Upper lobe of left lung (tissue), 6 donors: ENCODE results near the gene MLN. TPM values are rescaled to one million over a fixed set of nuclear protein-coding genes. Genes with fewer than 3 reads are reported as not detected.
A peak's percentile ranks its signal among the peaks of the same experiment; 100 is the strongest.

Experiments
- ATAC-seq, 2 donors: fragments of 200-7000 bp; cut with Tn5 transposase; one replicate each; pipeline ENCODE4 v1.9.1; 2022; ENCODE audit warnings: mild to moderate bottlenecking in 2 of 2, moderate library complexity in 2 of 2; ENCODE audit not compliant: low FRiP score in 2 of 2
- DNase-seq, 2 donors: peaks; one replicate each; pipeline ENCODE4 v3.0.0-alpha.2; 2019 to 2020
- H3K27ac ChIP-seq, 4 donors: fragments of 200-600 bp; sonication (generic); one replicate each; pipeline ENCODE4 v1.5.1; 2016 to 2019
- H3K27me3 ChIP-seq, 4 donors: fragments of 200-600 bp; sonication (generic); one replicate each; pipeline ENCODE4 v1.5.1; 2017 to 2019
- H3K36me3 ChIP-seq, 4 donors: fragments of 200-600 bp; sonication (generic); one replicate each; pipeline ENCODE4 v1.5.1; 2016 to 2019
- H3K4me1 ChIP-seq, 4 donors: fragments of 200-600 bp; sonication (generic); one replicate each; pipeline ENCODE4 v1.5.1; 2018 to 2019
- H3K4me3 ChIP-seq, 4 donors: fragments of 200-600 bp; sonication (generic); one replicate each; pipeline ENCODE4 v1.5.1; 2017 to 2019; ENCODE audit warnings: mild to moderate bottlenecking in 2 of 4, moderate library complexity in 1 of 4
- H3K9me3 ChIP-seq, 4 donors: fragments of 200-600 bp; sonication (generic); one replicate each; pipeline ENCODE4 v1.5.1; 2018 to 2019
- EP300 ChIP-seq, 4 donors: sonication (generic); formaldehyde crosslinking; IDR thresholded peaks; one replicate each; pipeline ENCODE4 v1.5.1; 2017; ENCODE audit warnings: antibody characterized with exemption in 4 of 4, control low read depth in 2 of 4
- POLR2A ChIP-seq, 4 donors: fragments of 450-650 bp; IDR thresholded peaks; one replicate each; pipeline ENCODE4 v1.5.1; 2016 to 2017; ENCODE audit warnings: antibody characterized with exemption in 4 of 4, mild to moderate bottlenecking in 2 of 4
- POLR2AphosphoS5 ChIP-seq, 2 donors: sonication (generic); formaldehyde crosslinking; IDR thresholded peaks; one replicate each; pipeline ENCODE4 v1.5.1; 2017; ENCODE audit warnings: antibody characterized with exemption in 2 of 2
- WGBS, 2 donors: methylation state at CpG; one replicate each; pipeline ENCODE4 v1.1.5; 2017 to 2018; 5-methylcytosine and 5-hydroxymethylcytosine counted together
- total RNA-seq, 6 donors: library from RNA; depleted of rRNA in 4 of 6; stranded (reverse); fragments of >200 nt in 4 of 6; gene quantifications; one replicate each; pipeline versions ENCODE4 v1.1.0 to v1.2.1, GENCODE V29; 2016 to 2021
- TF ChIP-seq, protein P1 (sequence below), 6 experiments: fragments of 450-650 bp in 4 of 6; fragments of 200-600 bp in 2 of 6; sonication (generic) in 2 of 6; IDR thresholded peaks; one replicate each; pipeline ENCODE4 v1.5.1; 2016 to 2019; ENCODE audit warnings: antibody characterized with exemption in 6 of 6
- donor health status: DM: no; HTN: no; CAD: no; lungs with moderate emphysema.
- donor health status: DM: no; HTN: yes; CAD: no; lungs with severe emphysema.

Gene MLN
- total RNA-seq, 6 donors from 2014 or later, result not detected

DNA sequence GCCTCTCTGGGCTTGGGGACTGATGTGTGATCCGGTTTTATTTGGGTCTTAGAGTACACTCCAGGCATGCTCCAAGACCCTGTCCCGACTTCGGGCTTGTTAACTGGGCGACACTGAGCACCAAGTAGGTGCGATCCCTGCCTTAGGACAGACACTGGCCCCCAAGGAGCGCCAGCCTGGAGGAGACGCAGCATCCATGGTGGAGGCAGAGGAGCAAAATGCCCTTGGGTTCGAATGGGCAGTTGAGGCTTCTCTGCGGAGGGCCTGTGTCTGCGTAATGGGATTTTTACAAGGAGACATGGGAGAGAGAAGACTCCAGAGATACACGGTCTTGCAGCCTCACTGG, 14.3 kb downstream of the MLN start:
- Histone ChIP-seq H3K27me3 (no peaks in the 10 kb centered on the region), H3K36me3 (peaks cover 0 to 19% (median 6%) of the 10 kb centered on the region in 4 donors), H3K9me3 (no peaks in the 10 kb centered on the region), H3K27ac (peak overlapping the region in 3 of 4 donors; percentile 96 to 98 (median 97)), H3K4me1 (peaks cover 33 to 43% (median 37%) of the 10 kb centered on the region in 4 donors), H3K4me3 (peak overlapping the region in 3 of 4 donors; percentile 83 to 98 (median 97))
- DNase-seq, result no peak
- WGBS, 2 donors, result 86 to 93% methylated on average over 7 to 11 of the region's 11 CpGs
- no peak for ATAC-seq
- TF ChIP-seq POLR2AphosphoS5 (IDR thresholded peaks at IDR 0.05) (no peak), POLR2A (IDR thresholded peaks at IDR 0.05) (no peak), EP300 (IDR thresholded peaks at IDR 0.05) (no peak)
- TF ChIP-seq, protein P1, sequence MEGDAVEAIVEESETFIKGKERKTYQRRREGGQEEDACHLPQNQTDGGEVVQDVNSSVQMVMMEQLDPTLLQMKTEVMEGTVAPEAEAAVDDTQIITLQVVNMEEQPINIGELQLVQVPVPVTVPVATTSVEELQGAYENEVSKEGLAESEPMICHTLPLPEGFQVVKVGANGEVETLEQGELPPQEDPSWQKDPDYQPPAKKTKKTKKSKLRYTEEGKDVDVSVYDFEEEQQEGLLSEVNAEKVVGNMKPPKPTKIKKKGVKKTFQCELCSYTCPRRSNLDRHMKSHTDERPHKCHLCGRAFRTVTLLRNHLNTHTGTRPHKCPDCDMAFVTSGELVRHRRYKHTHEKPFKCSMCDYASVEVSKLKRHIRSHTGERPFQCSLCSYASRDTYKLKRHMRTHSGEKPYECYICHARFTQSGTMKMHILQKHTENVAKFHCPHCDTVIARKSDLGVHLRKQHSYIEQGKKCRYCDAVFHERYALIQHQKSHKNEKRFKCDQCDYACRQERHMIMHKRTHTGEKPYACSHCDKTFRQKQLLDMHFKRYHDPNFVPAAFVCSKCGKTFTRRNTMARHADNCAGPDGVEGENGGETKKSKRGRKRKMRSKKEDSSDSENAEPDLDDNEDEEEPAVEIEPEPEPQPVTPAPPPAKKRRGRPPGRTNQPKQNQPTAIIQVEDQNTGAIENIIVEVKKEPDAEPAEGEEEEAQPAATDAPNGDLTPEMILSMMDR (IDR thresholded peaks at IDR 0.05), result no peak

DNA sequence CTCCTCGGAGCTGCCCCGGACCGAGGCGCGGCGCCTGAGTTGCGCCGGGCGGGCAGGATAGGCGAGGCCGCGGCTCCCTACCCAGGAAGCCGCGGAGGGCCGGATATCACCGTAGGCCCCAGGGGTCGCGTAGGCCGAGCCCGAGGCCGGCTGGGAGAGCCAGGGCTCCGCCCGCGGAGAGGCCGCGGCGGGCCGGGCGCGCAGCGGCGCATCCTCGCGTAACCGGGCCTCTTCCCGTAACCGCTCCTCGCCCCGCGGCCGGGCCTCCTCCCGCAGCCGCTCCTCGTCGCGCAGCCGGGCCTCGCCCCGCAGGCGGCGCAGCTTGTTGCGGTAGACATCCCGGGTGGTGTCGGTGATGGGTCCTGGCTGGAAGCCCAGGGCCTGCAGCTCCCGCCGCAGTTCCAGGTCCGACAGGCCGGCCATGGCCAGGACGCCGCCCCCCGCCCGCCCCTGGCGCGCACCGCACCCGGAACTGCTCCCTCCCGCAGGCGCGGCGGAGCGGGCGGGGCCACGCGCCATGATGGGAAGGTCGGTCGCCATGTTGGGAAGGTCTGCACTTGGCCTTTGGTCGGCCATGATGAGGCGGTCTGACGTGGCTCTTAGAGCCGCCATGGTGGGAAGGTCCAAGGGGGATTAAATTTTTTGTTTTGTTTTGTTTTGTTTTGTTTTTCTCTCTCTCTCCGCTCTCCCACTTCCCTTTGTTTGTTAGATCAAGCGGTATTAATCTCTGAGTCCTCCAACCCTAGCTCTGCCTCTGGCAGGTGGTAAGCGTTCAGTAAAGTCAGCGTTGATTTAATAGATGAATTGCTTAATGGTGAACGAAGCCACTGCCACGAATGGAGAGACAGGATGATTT, 14.9 kb downstream of the MLN start, which contains the start of gene LEMD2:
TSS of gene LEMD2 (minus strand) at position 437 of the 856 bp plus-strand sequence. CDS start at position 423, 14 bp downstream.
- WGBS, 2 donors, result 8 to 24% methylated on average over 13 to 36 of the region's 86 CpGs
- no peaks in the 10 kb centered on the region for H3K27me3 ChIP-seq
- H3K9me3 ChIP-seq, result no peaks in the 10 kb centered on the region
- peak; percentile 96 to 98 for ATAC-seq
- peak within 1 kb of the TSS; percentile 83 to 98 (median 94) for H3K4me3 ChIP-seq
- DNase-seq, result peak; percentile 92 to 100
- peak; percentile 55 to 97 (median 91) for TF ChIP-seq POLR2A (IDR thresholded peaks at IDR 0.05)
- TF ChIP-seq, protein P1 (IDR thresholded peaks at IDR 0.05), result peak in 4 of 6 experiments; percentile 9 to 43 (median 30)
- peak; percentile 100 for TF ChIP-seq POLR2AphosphoS5 (IDR thresholded peaks at IDR 0.05)
- TF ChIP-seq EP300 (IDR thresholded peaks at IDR 0.05), result peak in 1 of 4 donors; percentile 95
- peaks cover 2 to 25% (median 12%) of the 10 kb centered on the region in 4 donors for H3K36me3 ChIP-seq
- peaks cover 33 to 45% (median 37%) of the 10 kb centered on the region in 4 donors for H3K4me1 ChIP-seq
- H3K27ac ChIP-seq, result peak within 1 kb of the TSS; percentile 96 to 98 (median 98)

DNA sequence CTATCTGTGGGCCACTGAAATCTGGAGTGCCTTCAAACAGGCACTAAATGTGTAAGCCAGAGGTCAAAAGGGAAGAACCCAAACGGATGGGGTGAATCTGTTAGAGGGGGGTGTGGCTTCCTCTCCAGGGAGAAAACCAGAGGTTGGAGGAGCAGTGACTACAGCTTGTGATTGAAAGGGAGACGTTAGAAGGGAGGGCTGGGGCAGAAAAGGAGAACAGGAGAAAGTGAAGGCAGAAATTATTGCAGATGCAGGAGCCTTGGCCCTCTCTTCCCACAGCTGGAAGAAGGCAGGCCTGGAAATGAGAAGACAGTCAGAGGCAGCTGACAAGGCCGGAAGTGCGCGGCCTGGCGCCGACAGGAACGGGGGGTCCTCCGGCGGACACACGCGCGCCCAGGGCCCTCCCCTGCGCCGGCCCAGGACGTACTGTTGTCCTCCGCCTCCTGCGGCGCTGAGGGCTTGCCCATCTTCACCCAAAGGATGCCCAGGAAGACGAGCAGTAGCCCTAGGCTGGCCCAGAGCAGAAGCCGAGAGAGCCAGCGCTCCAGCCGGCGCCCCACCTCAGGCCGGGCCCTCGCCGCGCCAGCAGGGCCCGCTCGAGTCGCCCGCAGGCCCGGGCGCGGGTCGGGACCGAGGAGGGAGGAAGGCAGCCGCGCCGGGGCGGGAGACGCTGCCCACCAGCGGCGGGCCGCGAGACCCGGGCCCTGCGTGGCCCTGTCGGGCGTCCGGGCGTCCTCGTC, 15.7 kb downstream of the MLN start:
- H3K36me3 ChIP-seq, result peaks cover 8 to 33% (median 20%) of the 10 kb centered on the region in 4 donors
- H3K27me3 ChIP-seq, result no peaks in the 10 kb centered on the region
- DNase-seq (peak; percentile 81 to 94), ATAC-seq (peak; percentile 76 to 86)
- 0 to 1% methylated on average over 20 to 25 of the region's 53 CpGs for WGBS, 2 donors
- H3K4me3 ChIP-seq, result peak overlapping the region; percentile 83 to 98 (median 94)
- H3K4me1 ChIP-seq, result peaks cover 33 to 45% (median 37%) of the 10 kb centered on the region in 4 donors
- peak overlapping the region; percentile 96 to 98 (median 98) for H3K27ac ChIP-seq
- no peak for TF ChIP-seq EP300 (IDR thresholded peaks at IDR 0.05)
- TF ChIP-seq, protein P1 (IDR thresholded peaks at IDR 0.05), result no peak
- peak; percentile 82 to 88 for TF ChIP-seq POLR2AphosphoS5 (IDR thresholded peaks at IDR 0.05)
- peak in 3 of 4 donors; percentile 55 to 78 (median 67) for TF ChIP-seq POLR2A (IDR thresholded peaks at IDR 0.05)
- no peaks in the 10 kb centered on the region for H3K9me3 ChIP-seq

DNA sequence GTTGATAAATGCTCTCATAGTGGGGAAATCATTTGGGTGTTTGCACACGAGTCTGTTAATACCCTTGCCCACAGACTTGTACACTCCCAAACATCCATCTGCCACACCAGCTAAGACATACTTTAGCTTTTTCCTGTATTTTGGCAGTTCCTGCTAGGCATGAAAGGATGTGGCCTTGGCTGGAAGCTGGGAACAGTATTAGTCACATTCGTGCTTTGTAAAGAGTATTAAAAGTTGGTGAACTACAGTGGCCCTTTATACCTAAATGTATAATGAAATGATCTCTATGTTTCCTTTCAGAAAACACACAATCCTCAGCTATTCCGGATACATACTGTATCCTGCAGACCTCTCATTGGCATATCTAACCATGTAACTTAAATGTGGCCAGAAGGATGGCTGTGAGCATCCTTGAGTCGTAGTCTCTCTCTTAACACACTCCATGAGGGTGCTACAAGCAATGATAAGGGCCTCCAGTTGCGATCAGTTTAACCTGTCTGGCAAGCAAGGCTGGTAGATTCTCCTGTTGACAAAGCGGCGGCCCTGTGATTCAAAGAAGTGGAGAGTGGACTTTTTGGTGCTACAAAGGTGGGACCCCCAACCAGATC, 16.4 kb downstream of the MLN start:
- DNase-seq (no peak), ATAC-seq (no peak)
- peaks cover 12 to 40% (median 27%) of the 10 kb centered on the region in 4 donors for H3K36me3 ChIP-seq
- H3K9me3 ChIP-seq, result no peaks in the 10 kb centered on the region
- peaks cover 33 to 45% (median 37%) of the 10 kb centered on the region in 4 donors for H3K4me1 ChIP-seq
- TF ChIP-seq, protein P1 (IDR thresholded peaks at IDR 0.05), result no peak
- TF ChIP-seq POLR2AphosphoS5 (IDR thresholded peaks at IDR 0.05) (no peak), POLR2A (IDR thresholded peaks at IDR 0.05) (no peak), EP300 (IDR thresholded peaks at IDR 0.05) (no peak)
- peak overlapping the region; percentile 96 to 98 (median 98) for H3K27ac ChIP-seq
- WGBS, 2 donors, result 27 to 34% methylated on average over 7 of the region's 7 CpGs
- no peaks in the 10 kb centered on the region for H3K27me3 ChIP-seq
- peak overlapping the region in 3 of 4 donors; percentile 83 to 98 (median 97) for H3K4me3 ChIP-seq
